Stomach (tissue), 9 donors: Measurements from ENCODE around the gene CHRM5. TPM values are rescaled to one million over a fixed set of nuclear protein-coding genes. Genes with fewer than 3 reads are reported as not detected.

Source experiments
- DNase-seq, 2 donors: peaks; one replicate each; pipeline versions ENCODE4 v3.0.0 to v3.0.0-alpha.2; 2013 to 2019
- H3K27ac ChIP-seq, 5 donors: fragments of 200-600 bp in 4 of 5; sonication (generic) in 4 of 5; one replicate each; pipeline ENCODE4 v1.5.1; 2013 to 2019; ENCODE audit warnings: mild to moderate bottlenecking in 1 of 5, moderate library complexity in 1 of 5
- H3K27me3 ChIP-seq, 3 donors: fragments of 200-600 bp; sonication (generic); one replicate each; pipeline ENCODE4 v1.5.1; 2017 to 2019; ENCODE audit warnings: mixed run types in 1 of 3
- H3K36me3 ChIP-seq, 4 donors: fragments of 200-600 bp; sonication (generic); 1 replicate in 3 of 4; 2 replicates in 1 of 4; pipeline ENCODE4 v1.5.1; 2016 to 2019
- H3K4me1 ChIP-seq, 4 donors: fragments of 200-600 bp; sonication (generic); one replicate each; pipeline ENCODE4 v1.5.1; 2016 to 2019
- H3K4me3 ChIP-seq, 4 donors: fragments of 200-600 bp; sonication (generic) in 3 of 4; one replicate each; pipeline ENCODE4 v1.5.1; 2016 to 2019; ENCODE audit warnings: mild to moderate bottlenecking in 1 of 4
- H3K9me3 ChIP-seq, 4 donors: fragments of 200-600 bp; sonication (generic); one replicate each; pipeline ENCODE4 v1.5.1; 2016 to 2019
- EP300 ChIP-seq: sonication (generic); formaldehyde crosslinking; IDR thresholded peaks from one replicate; pipeline ENCODE4 v1.6.1; 2017; ENCODE audit warnings: antibody characterized with exemption
- POLR2A ChIP-seq, 4 donors: fragments of 450-650 bp; IDR thresholded peaks; one replicate each; pipeline ENCODE4 v1.6.1; 2016; ENCODE audit warnings: antibody characterized with exemption in 4 of 4, control low read depth in 2 of 4, mild to moderate bottlenecking in 1 of 4, moderate library complexity in 1 of 4
- POLR2AphosphoS5 ChIP-seq, 3 donors: sonication (generic); formaldehyde crosslinking; IDR thresholded peaks; one replicate each; pipeline ENCODE4 v1.6.1; 2016; ENCODE audit warnings: antibody characterized with exemption in 3 of 3
- WGBS, 5 donors: extraction: QIAGEN DNeasy Blood & Tissue Kit in 3 of 5; methylation state at CpG; one replicate each; pipeline versions ENCODE4 v1.1.5 to v1.1.7; 2013 to 2018; 5-methylcytosine and 5-hydroxymethylcytosine counted together
- intact Hi-C: fragments of 100-400 bp; cut with DNase I; formaldehyde crosslinking; loops from one replicate; pipeline ENCODE4 v1.15.1; 2023; ENCODE audit warnings: low total_unique reads
- polyA plus RNA-seq, 3 donors: library from polyadenylated mRNA; stranded (reverse); fragments of 200-250 nt; gene quantifications; one replicate each; pipeline ENCODE4 v1.2.3, GENCODE V29; 2013
- total RNA-seq, 5 donors: library from RNA; depleted of rRNA; stranded (reverse); fragments of >200 nt; gene quantifications; one replicate each; pipeline versions ENCODE4 v1.1.0 to v1.2.3, GENCODE V29; 2014 to 2016
- TF ChIP-seq, protein P1 (sequence below), 7 experiments: fragments of 450-650 bp in 4 of 7; fragments of 200-600 bp in 3 of 7; sonication (generic) in 3 of 7; IDR thresholded peaks; one replicate each; pipeline ENCODE4 v1.5.1; 2016 to 2019; ENCODE audit warnings: antibody characterized with exemption in 7 of 7, control low read depth in 2 of 7, mild to moderate bottlenecking in 1 of 7
- donor health status: healthy with polysubstance abuse.
- donor health status: Bipolar disorder and iron deficiency.
- donor health status: healthy.

CHRM5 gene
- total and polyA plus RNA-seq, 8 donors = not detected

DNA sequence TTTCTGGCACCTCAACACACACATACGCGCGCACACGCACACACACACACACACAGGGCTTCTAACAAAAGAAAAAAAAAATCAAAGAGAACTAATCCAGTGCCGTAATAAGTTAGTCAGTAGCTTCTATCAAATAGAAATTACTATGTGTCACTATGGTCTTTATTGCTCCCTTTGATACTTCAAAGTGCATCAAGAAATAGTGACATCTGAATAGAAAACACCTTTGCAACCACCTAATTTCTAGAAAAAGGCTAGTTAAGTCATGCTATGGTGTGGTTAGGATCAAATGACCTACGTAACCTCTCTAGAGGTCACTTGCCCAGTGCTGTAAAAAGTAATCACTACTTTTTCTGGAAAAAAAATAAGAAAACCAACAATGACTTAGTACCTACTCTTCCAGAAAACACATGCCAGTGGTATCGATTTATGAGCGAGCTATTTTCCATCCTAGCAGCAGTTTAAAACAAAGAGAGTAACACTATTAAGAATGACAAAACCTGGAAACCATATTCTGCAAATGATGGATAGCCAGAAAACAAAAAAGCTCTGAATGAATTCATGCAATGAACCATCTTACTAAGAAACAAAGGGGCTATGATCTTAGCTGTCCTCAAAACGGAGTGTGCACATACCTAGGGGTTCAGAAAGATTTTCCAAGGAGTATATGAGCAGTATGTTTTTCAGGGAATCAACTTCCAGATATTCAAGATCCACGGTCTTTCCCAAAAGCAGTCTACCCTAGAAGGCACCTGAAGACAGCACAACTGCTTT, 63.9 kb downstream of the CHRM5 start:
- 83 to 95% (median 87%) methylated on average over 10 of the region's 10 CpGs for WGBS, 5 donors
- Histone ChIP-seq H3K36me3 (no peaks in the 10 kb centered on the region), H3K27me3 (no peaks in the 10 kb centered on the region), H3K4me1 (peaks cover 0 to 13% (median 6%) of the 10 kb centered on the region in 4 donors), H3K4me3 (no peak overlapping the region), H3K9me3 (no peaks in the 10 kb centered on the region), H3K27ac (no peak overlapping the region)
- no peak for DNase-seq
- intact Hi-C loops = no loop called here
- TF ChIP-seq POLR2AphosphoS5 (IDR thresholded peaks at IDR 0.05) (no peak), POLR2A (IDR thresholded peaks at IDR 0.05) (no peak), EP300 (no peak)
- TF ChIP-seq, protein P1, sequence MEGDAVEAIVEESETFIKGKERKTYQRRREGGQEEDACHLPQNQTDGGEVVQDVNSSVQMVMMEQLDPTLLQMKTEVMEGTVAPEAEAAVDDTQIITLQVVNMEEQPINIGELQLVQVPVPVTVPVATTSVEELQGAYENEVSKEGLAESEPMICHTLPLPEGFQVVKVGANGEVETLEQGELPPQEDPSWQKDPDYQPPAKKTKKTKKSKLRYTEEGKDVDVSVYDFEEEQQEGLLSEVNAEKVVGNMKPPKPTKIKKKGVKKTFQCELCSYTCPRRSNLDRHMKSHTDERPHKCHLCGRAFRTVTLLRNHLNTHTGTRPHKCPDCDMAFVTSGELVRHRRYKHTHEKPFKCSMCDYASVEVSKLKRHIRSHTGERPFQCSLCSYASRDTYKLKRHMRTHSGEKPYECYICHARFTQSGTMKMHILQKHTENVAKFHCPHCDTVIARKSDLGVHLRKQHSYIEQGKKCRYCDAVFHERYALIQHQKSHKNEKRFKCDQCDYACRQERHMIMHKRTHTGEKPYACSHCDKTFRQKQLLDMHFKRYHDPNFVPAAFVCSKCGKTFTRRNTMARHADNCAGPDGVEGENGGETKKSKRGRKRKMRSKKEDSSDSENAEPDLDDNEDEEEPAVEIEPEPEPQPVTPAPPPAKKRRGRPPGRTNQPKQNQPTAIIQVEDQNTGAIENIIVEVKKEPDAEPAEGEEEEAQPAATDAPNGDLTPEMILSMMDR (IDR thresholded peaks at IDR 0.05) = no peak

DNA sequence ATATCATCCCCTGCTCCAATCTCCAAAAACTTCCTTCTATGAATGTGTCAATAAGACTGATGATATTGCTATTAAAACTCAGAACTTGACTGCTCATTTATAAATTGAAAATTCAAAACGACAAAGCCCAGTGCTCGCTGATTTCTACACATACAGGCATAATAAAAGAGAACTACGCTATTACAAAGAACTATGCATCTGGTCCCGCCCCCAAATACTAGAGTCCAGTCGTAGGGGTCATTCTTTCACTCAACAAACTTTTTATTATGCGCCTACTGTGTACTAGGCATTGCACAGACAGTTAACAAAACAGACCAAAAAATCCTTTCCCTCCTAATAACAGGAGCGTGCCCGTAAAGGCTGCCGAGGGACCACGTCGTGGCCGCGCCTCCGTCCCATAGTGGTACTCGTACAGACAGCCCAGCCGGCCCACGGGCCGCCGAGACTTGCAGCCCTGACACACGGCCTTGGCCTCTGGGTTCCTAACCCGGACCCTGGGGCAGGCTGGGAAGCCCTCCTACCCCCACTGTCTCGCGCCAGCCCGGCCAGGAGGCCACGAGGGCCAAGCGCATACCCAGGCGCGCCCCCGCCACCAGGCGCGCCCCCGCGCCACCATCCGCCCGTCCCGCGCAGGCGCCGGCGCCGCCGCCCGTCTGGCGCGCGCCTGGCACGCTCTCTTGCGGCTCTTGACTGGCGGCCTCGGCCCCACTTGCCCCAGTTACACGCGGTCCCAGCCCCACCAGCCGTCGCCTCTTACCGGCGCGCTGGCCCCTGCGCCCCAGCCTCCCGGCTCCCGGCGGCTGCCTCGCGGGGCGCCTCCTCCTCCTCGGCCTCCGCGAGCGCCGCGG, 70.0 kb downstream of the CHRM5 start:
- WGBS, 5 donors = 0 to 1% (median 0%) methylated on average over 6 to 69 of the region's 70 CpGs
- no peaks in the 10 kb centered on the region for H3K36me3 ChIP-seq
- H3K27ac ChIP-seq = peak overlapping the region; percentile 87 to 97 (median 94)
- H3K4me1 ChIP-seq = peaks cover 3 to 32% (median 19%) of the 10 kb centered on the region in 4 donors
- no peaks in the 10 kb centered on the region for H3K27me3 ChIP-seq
- TF ChIP-seq POLR2A (IDR thresholded peaks at IDR 0.05) (no peak), POLR2AphosphoS5 (IDR thresholded peaks at IDR 0.05) (peak in 2 of 3 donors; percentile 33 to 55), EP300 (no peak)
- TF ChIP-seq, protein P1 (IDR thresholded peaks at IDR 0.05) = no peak
- intact Hi-C loops = no loop called here
- H3K4me3 ChIP-seq = peak overlapping the region; percentile 72 to 89 (median 78)
- H3K9me3 ChIP-seq = no peaks in the 10 kb centered on the region
- DNase-seq = peak; percentile 76 to 94

DNA sequence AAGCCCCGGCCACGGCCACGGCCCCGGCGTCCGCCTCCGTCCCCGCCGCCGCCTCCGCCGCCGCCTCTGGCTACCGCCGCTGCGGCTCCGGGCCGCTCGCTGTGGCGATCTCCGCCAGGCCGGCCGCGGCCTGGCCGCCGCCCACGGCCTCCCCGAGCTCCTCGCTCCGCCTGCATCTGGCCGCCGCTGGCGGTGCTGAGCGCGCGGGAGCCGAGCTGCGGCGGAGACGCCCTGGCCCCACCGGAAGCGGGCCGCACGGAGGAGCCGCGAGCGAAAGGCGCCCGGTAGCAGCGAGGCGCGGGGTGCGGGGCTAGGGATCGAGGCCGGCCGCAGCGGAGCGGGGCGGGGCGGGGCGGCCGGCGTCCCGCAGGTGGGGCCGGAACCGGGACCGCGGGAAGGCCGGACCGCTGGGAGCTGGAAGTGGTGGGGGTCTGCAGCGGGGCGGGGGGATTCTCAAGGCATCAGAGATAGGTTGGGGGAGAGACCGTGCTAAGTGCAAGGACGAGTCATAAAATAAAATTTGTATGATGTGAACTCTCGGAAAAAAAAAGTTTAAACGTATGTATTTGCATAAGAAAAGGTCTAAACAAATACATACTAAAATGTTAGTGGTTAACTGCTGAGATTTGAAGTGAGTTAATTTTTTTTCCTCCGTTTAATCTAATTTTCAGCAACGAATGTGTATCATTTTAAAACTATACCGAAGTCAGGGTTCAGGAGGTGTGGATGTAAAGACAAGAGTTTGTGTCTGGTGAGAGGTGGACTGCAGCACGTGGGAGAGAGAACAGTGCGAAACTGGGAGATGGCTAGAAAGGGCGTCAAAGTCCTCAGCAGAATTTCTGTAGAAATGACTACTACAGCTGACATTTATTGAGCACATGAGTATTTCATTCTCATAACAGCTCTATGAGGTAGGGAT, 70.8 kb downstream of the CHRM5 start, which contains the start of gene AVEN:
Gene AVEN, minus strand, starts transcription at position 334 of the 919 bp plus-strand sequence. Its CDS starts 158 bp downstream, at position 176.
- Histone ChIP-seq H3K27me3 (no peaks in the 10 kb centered on the region), H3K36me3 (no peaks in the 10 kb centered on the region), H3K4me3 (peak within 1 kb of the TSS; percentile 72 to 89 (median 78)), H3K4me1 (peaks cover 3 to 32% (median 19%) of the 10 kb centered on the region in 4 donors), H3K9me3 (no peaks in the 10 kb centered on the region), H3K27ac (peak within 1 kb of the TSS; percentile 87 to 97 (median 94))
- TF ChIP-seq, protein P1 (IDR thresholded peaks at IDR 0.05) = no peak
- TF ChIP-seq EP300 (no peak), POLR2A (IDR thresholded peaks at IDR 0.05) (no peak), POLR2AphosphoS5 (IDR thresholded peaks at IDR 0.05) (no peak)
- intact Hi-C loops = no loop called here
- peak; percentile 60 to 86 for DNase-seq
- 1 to 2% (median 1%) methylated on average over 21 to 82 of the region's 82 CpGs for WGBS, 5 donors
